B cell (primary cell): Measurements from ENCODE around the gene PLCB4. TPM values are rescaled to one million over a fixed set of nuclear protein-coding genes. Genes with fewer than 3 reads are reported as not detected.
A peak's percentile ranks its signal among the peaks of the same experiment; 100 is the strongest.

ENCODE experiments used
- ATAC-seq: fragments of 200-7000 bp; cut with Tn5 transposase; one replicate; pipeline ENCODE4 v1.10.0; 2021; ENCODE audit warnings: low read depth, mild to moderate bottlenecking, moderate number of reproducible peaks, moderate library complexity
- CTCF ChIA-PET: fragments of 350-600 bp; sonication (Branson Sonifier 250); formaldehyde crosslinking; loops from one replicate; lab custom pipeline; 2021; ENCODE audit warnings: antibody characterized with exemption, inconsistent platforms; lab: Charles Lee
- POLR2A ChIA-PET: fragments of 350-600 bp; sonication (Branson Sonifier 250); formaldehyde crosslinking; loops from one replicate; lab custom pipeline; 2021; ENCODE audit warnings: antibody characterized with exemption; lab: Charles Lee
- DNase-seq: peaks from one replicate; pipeline ENCODE4 v3.0.0; 2013
- H2AFZ ChIP-seq: 2 replicates; pipeline ENCODE4 v1.6.1; 2012; ENCODE audit warnings: mild to moderate bottlenecking, low read depth, low read length; ENCODE audit not compliant: insufficient read depth, poor library complexity, severe bottlenecking
- H3K27ac ChIP-seq, 2 donors: 1 replicate in 1 of 2; 2 replicates in 1 of 2; pipeline ENCODE4 v1.5.1; 2012 to 2013; ENCODE audit warnings: low read length in 2 of 2, mild to moderate bottlenecking in 2 of 2, moderate library complexity in 1 of 2
- H3K27me3 ChIP-seq, 4 experiments: fragments of 200-600 bp in 1 of 4; sonication (generic) in 1 of 4; replicated peaks in 1 of 4; 1 replicate in 2 of 4; 2 replicates in 2 of 4; pipeline versions ENCODE4 v1.6.1 to v1.7.0; 2013 to 2016; ENCODE audit warnings: low read length in 3 of 4, mild to moderate bottlenecking in 2 of 4, mixed read lengths in 1 of 4, moderate library complexity in 1 of 4; ENCODE audit not compliant: insufficient read depth in 4 of 4, control insufficient read depth in 3 of 4; ENCODE audit errors: control extremely low read depth in 1 of 4
- H3K36me3 ChIP-seq, 2 experiments: replicated peaks in 1 of 2; 1 replicate in 1 of 2; 2 replicates in 1 of 2; pipeline versions ENCODE4 v1.6.1 to v1.7.1; 2013; ENCODE audit warnings: low read length in 1 of 2; ENCODE audit not compliant: insufficient read depth in 2 of 2, control insufficient read depth in 1 of 2; ENCODE audit errors: control extremely low read depth in 1 of 2, extremely low read depth in 1 of 2
- H3K4me1 ChIP-seq, 2 donors: fragments of 200-600 bp in 1 of 2; sonication (generic) in 1 of 2; 1 replicate in 1 of 2; 2 replicates in 1 of 2; pipeline versions ENCODE4 v1.5.1 to v1.6.1; 2013 to 2017; ENCODE audit warnings: low read length in 2 of 2; ENCODE audit not compliant: control insufficient read depth in 2 of 2, insufficient read depth in 2 of 2
- H3K4me2 ChIP-seq: replicated peaks from 2 replicates; pipeline ENCODE3; 2012; ENCODE audit warnings: mild to moderate bottlenecking, low read depth, low read length; ENCODE audit not compliant: poor library complexity, severe bottlenecking
- H3K4me3 ChIP-seq, 5 experiments: fragments of 200-600 bp in 1 of 5; sonication (generic) in 1 of 5; 1 replicate in 3 of 5; 2 replicates in 2 of 5; pipeline versions ENCODE4 v1.5.1 to v1.7.0; 2011 to 2016; ENCODE audit warnings: low read length in 4 of 5, mild to moderate bottlenecking in 4 of 5, low read depth in 2 of 5, control low read depth in 1 of 5, moderate library complexity in 1 of 5; ENCODE audit not compliant: insufficient read depth in 1 of 5; ENCODE audit errors: control extremely low read depth in 1 of 5, extremely low read depth in 1 of 5
- H3K79me2 ChIP-seq: fragments of 200-600 bp; sonication (generic); one replicate; pipeline ENCODE4 v1.6.0; 2016; ENCODE audit warnings: low read length; ENCODE audit not compliant: control insufficient read depth, insufficient read depth
- H3K9ac ChIP-seq: fragments of 200-600 bp; sonication (generic); 2 replicates; pipeline ENCODE4 v1.6.1; 2017; ENCODE audit warnings: mild to moderate bottlenecking, low read length, moderate library complexity
- H3K9me3 ChIP-seq, 3 donors: one replicate each; pipeline versions ENCODE4 v1.6.1 to v1.7.1; 2013; ENCODE audit warnings: low read length in 2 of 3; ENCODE audit not compliant: control insufficient read depth in 2 of 3, insufficient read depth in 1 of 3; ENCODE audit errors: control extremely low read depth in 1 of 3
- H4K20me1 ChIP-seq: 2 replicates; pipeline ENCODE4 v1.6.0; 2012; ENCODE audit warnings: mild to moderate bottlenecking, low read length; ENCODE audit not compliant: insufficient read depth, control insufficient read depth, poor library complexity, severe bottlenecking
- H3K27ac Mint-ChIP-seq: one replicate; pipeline ENCODE4 v1.8.0; 2021; ENCODE audit warnings: mixed read lengths
- H3K27me3 Mint-ChIP-seq: one replicate; pipeline ENCODE4 v1.8.0; 2021; ENCODE audit warnings: mixed read lengths
- H3K4me1 Mint-ChIP-seq: one replicate; pipeline ENCODE4 v1.8.0; 2021; ENCODE audit warnings: mixed read lengths
- H3K4me3 Mint-ChIP-seq: one replicate; pipeline ENCODE4 v1.8.0; 2021; ENCODE audit warnings: mixed read lengths
- H3K9me3 Mint-ChIP-seq: one replicate; pipeline ENCODE4 v1.8.0; 2022; ENCODE audit warnings: mixed read lengths; ENCODE audit not compliant: insufficient read depth
- EZH2 ChIP-seq: IDR thresholded peaks from 2 replicates; pipeline ENCODE4 v1.6.1; 2012; ENCODE audit warnings: borderline replicate concordance, low read depth, mild to moderate bottlenecking, moderate library complexity, low read length; ENCODE audit not compliant: insufficient read depth, poor library complexity, severe bottlenecking
- WGBS: methylation state at CpG from one replicate; pipeline ENCODE4 v1.1.5; 2013; ENCODE audit warnings: missing lambda C conversion rate; ENCODE audit not compliant: insufficient coverage; 5-methylcytosine and 5-hydroxymethylcytosine counted together
- intact Hi-C: fragments of 100-400 bp; cut with micrococcal nuclease; formaldehyde crosslinking; loops from one replicate; pipeline ENCODE4 v1.10.0; 2022
- polyA plus RNA-seq: library from polyadenylated mRNA; depleted of rRNA; stranded (reverse); fragments of >200 nt; gene quantifications from 2 replicates; pipeline ENCODE4 v1.2.3, GENCODE V29; 2012
- total RNA-seq, 2 donors: library from RNA; stranded (reverse); fragments of 120-200 nt in 1 of 2; gene quantifications; 1 replicate in 1 of 2; 2 replicates in 1 of 2; pipeline versions ENCODE4 v1.2.3 to v1.2.4, GENCODE V29; 2013 to 2022
- TF ChIP-seq, protein P1 (sequence below): fragments of 200-600 bp; IDR thresholded peaks from one replicate; pipeline ENCODE4 v1.8.0; 2022; ENCODE audit warnings: antibody characterized with exemption, mild to moderate bottlenecking

Gene PLCB4
- total and polyA plus RNA-seq, 2 donors (not counting 1 experiment from before 2014, with no cell fraction given) = not detected

DNA sequence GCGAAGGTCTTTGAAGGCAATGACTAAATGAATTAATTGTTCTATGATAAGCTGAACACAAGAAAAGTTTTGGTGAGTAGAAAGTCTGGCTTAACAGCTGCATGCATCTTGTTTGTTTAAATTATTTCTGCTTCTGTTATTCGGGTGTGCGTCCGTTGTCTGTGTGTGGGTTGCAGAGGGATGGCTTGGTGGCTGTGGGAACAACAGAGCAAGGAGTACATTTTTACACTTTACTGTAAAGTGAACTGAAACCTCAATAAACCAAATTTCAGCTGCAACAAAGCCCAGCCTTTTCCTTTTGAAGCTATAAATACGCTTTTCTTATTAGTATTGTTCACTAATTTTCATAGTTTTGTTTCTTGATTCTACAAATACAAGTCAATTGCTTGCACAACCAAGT, 442.0 kb downstream of the PLCB4 start:
- intact Hi-C loops = no loop called here
- DNase-seq (no peak), ATAC-seq (no peak)
- WGBS = 22% methylated on average over 2 of the region's 5 CpGs
- peaks cover 0 to 24% (median 0%) of the 10 kb centered on the region in 3 donors for H3K9me3 ChIP-seq
- TF ChIP-seq EZH2 = no peak
- TF ChIP-seq, protein P1, sequence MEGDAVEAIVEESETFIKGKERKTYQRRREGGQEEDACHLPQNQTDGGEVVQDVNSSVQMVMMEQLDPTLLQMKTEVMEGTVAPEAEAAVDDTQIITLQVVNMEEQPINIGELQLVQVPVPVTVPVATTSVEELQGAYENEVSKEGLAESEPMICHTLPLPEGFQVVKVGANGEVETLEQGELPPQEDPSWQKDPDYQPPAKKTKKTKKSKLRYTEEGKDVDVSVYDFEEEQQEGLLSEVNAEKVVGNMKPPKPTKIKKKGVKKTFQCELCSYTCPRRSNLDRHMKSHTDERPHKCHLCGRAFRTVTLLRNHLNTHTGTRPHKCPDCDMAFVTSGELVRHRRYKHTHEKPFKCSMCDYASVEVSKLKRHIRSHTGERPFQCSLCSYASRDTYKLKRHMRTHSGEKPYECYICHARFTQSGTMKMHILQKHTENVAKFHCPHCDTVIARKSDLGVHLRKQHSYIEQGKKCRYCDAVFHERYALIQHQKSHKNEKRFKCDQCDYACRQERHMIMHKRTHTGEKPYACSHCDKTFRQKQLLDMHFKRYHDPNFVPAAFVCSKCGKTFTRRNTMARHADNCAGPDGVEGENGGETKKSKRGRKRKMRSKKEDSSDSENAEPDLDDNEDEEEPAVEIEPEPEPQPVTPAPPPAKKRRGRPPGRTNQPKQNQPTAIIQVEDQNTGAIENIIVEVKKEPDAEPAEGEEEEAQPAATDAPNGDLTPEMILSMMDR = no peak
- no peak overlapping the region for H3K4me3 ChIP-seq
- H4K20me1 ChIP-seq = no peaks in the 10 kb centered on the region
- Mint-ChIP-seq H3K9me3 (no peaks in the 10 kb centered on the region), H3K4me1 (peaks cover 45% of the 10 kb centered on the region), H3K4me3 (peak overlapping the region; percentile 60), H3K27me3 (peaks cover 51% of the 10 kb centered on the region), H3K27ac (no peak overlapping the region)
- H2AFZ ChIP-seq = no peak overlapping the region
- CTCF ChIA-PET = no interaction called here
- no peaks in the 10 kb centered on the region for H3K36me3 ChIP-seq
- H3K27ac ChIP-seq = no peak overlapping the region
- H3K4me2 ChIP-seq = no peak overlapping the region
- POLR2A ChIA-PET = no interaction called here
- H3K9ac ChIP-seq = no peak overlapping the region
- H3K4me1 ChIP-seq = peaks cover 62 to 65% of the 10 kb centered on the region in 2 donors
- peaks cover 0 to 57% (median 36%) of the 10 kb centered on the region in 4 experiments for H3K27me3 ChIP-seq
- no peaks in the 10 kb centered on the region for H3K79me2 ChIP-seq

DNA sequence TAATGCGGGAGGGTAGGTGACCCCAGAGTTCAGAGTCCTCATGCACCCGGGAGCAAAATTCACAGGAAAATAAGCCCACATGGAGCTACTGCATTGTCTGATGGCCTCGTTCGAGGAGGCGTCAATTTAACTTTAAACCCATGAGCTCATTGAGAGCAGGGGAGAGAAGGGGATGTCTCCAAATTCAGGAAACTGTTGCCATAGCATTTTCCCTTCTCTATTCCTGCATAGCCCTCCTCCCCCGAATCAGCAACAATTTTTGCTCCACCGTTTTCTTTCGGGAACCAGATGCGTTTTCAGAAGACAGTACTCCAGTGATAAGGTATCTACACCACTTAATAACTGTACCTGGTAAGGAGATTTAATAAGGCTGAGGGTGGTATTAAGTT, 445.2 kb downstream of the PLCB4 start:
- H3K4me1 Mint-ChIP-seq = peaks cover 40% of the 10 kb centered on the region

More for the DNA sequence above, 445.2 kb downstream of the PLCB4 start:
- DNase-seq (no peak), ATAC-seq (no peak)
- H2AFZ ChIP-seq = peak overlapping the region; percentile 36
- CTCF ChIA-PET = no interaction called here
- H3K4me3 ChIP-seq = no peak overlapping the region
- peaks cover 64% of the 10 kb centered on the region for H3K27me3 Mint-ChIP-seq
- peaks cover 0 to 7% (median 0%) of the 10 kb centered on the region in 3 donors for H3K9me3 ChIP-seq
- TF ChIP-seq, protein P1 = no peak
- no peak for TF ChIP-seq EZH2
- no peak overlapping the region for H3K27ac Mint-ChIP-seq
- peaks cover 38 to 48% of the 10 kb centered on the region in 2 donors for H3K4me1 ChIP-seq
- no peaks in the 10 kb centered on the region for H3K79me2 ChIP-seq
- peak overlapping the region; percentile 55 for H3K4me3 Mint-ChIP-seq
- H3K27ac ChIP-seq = no peak overlapping the region
- whole genome bisulfite sequencing = 8% methylated on average over 4 of the region's 9 CpGs
- H4K20me1 ChIP-seq = no peaks in the 10 kb centered on the region
- H3K36me3 ChIP-seq = no peaks in the 10 kb centered on the region
- H3K27me3 ChIP-seq = peaks cover 0 to 45% (median 27%) of the 10 kb centered on the region in 4 experiments
- intact Hi-C loops = no loop called here
- no peaks in the 10 kb centered on the region for H3K9me3 Mint-ChIP-seq
- no peak overlapping the region for H3K4me2 ChIP-seq
- POLR2A ChIA-PET = no interaction called here
- H3K9ac ChIP-seq = no peak overlapping the region
